Activated CD4-positive, alpha-beta T cell treated with anti-CD3 and anti-CD28 coated beads, Interleukin-2, amount 10 ng/mL, durations not matched to agents 7 days and 5 days (primary cell): ENCODE measurements around the gene TMEM121. TPM values are rescaled to one million over a fixed set of nuclear protein-coding genes. Genes with fewer than 3 reads are reported as not detected.

ENCODE experiments used
- total RNA-seq, 2 experiments: library from RNA; stranded (reverse); gene quantifications; one replicate each; pipeline ENCODE4 v1.2.3, GENCODE V29; 2021

TMEM121 gene
- total RNA-seq, 2 experiments from 2014 or later = 4.6 TPM

Other genes starting within 250 kb of the TMEM121 start
- 10 to 100 TPM; 39.0 to 50.9 TPM for gene BRF1, start 225.6 kb upstream of the TMEM121 start, total RNA-seq
- 10 to 100 TPM; 43.3 to 46.8 TPM for gene PACS2, start 211.8 kb upstream of the TMEM121 start, total RNA-seq
- 1 to 10 TPM; 2.8 to 3.9 TPM for gene TEX22, start 128.0 kb upstream of the TMEM121 start, total RNA-seq
- gene MTA1, start 106.8 kb upstream of the TMEM121 start, total RNA-seq = 100 to 1,000 TPM; 119 to 131 TPM
- 1 to 10 TPM in 1 of 2 experiments, under 1 TPM in 1; 0.64 to 1.8 TPM for gene CRIP2, start 51.8 kb upstream of the TMEM121 start, total RNA-seq
- 100 to 1,000 TPM; 702 to 753 TPM for gene CRIP1, start 39.7 kb upstream of the TMEM121 start, total RNA-seq
- gene TEDC1, start 35.3 kb upstream of the TMEM121 start, total RNA-seq = 10 to 100 TPM; 40.7 to 53.2 TPM